GM12878 (cell line): Measurements from ENCODE around the gene ESPL1. TPM values are rescaled to one million over a fixed set of nuclear protein-coding genes. Genes with fewer than 3 reads are reported as not detected.

Source experiments
- ATAC-seq: fragments of 200-7000 bp; cut with Tn5 transposase; 3 replicates; pipeline ENCODE4 v1.9.1; 2020; ENCODE audit warnings: mild to moderate bottlenecking, moderate library complexity
- BruUV-seq: library from RNA; stranded (reverse); fragments of 400-500 nt; replicated peaks from 2 replicates; lab custom pipeline; 2021; lab: Mats Ljungman, UMichigan
- CTCF ChIA-PET: fragments of 300-600 bp; sonication (Branson Sonifier 250); formaldehyde crosslinking; extraction: SDS; loops from one replicate; lab custom pipeline; 2021; ENCODE audit warnings: inconsistent platforms; lab: Yijun Ruan, JAX
- POLR2A ChIA-PET: fragments of 350-600 bp; formaldehyde crosslinking; extraction: SDS; loops from one replicate; lab custom pipeline; 2021; ENCODE audit warnings: inconsistent platforms; lab: Charles Lee
- RAD21 ChIA-PET: fragments of 300-600 bp; sonication (Branson Sonifier 250); formaldehyde crosslinking; loops from one replicate; lab custom pipeline; 2023; ENCODE audit warnings: antibody characterized with exemption; ENCODE audit not compliant: unreplicated experiment; lab: Charles Lee
- SMC1A ChIA-PET: fragments of 300-600 bp; sonication (Branson Sonifier 250); formaldehyde crosslinking; loops from one replicate; lab custom pipeline; 2023; ENCODE audit not compliant: unreplicated experiment, uncharacterized antibody; lab: Charles Lee
- DNase-seq: peaks from one replicate; pipeline ENCODE4 v3.0.0-alpha.2; 2011; ENCODE audit warnings: low read depth, low spot score
- FAIRE-seq: peaks from 3 replicates; lab custom pipeline; 2011; peaks lifted over from hg19 to GRCh38; lab: Jason Lieb, UNC
- H2AFZ ChIP-seq: 2 replicates; pipeline ENCODE4 v1.6.0; 2011; ENCODE audit warnings: low read depth, low read length, control low read depth; ENCODE audit not compliant: control insufficient read depth
- H3K27ac ChIP-seq: 2 replicates; pipeline ENCODE4 v1.5.1; 2011; ENCODE audit warnings: control low read depth; ENCODE audit not compliant: control insufficient read depth, insufficient read depth
- H3K27me3 ChIP-seq, 2 experiments: replicated peaks in 1 of 2; 2 replicates each; pipeline versions ENCODE4 v1.6.0 to v1.6.1; 2011; ENCODE audit warnings: low read length in 1 of 2; ENCODE audit not compliant: control insufficient read depth in 2 of 2, insufficient read depth in 2 of 2
- H3K36me3 ChIP-seq, 2 experiments: 2 replicates each; pipeline ENCODE4 v1.5.1; 2011; ENCODE audit warnings: low read length in 1 of 2; ENCODE audit not compliant: control insufficient read depth in 2 of 2, insufficient read depth in 2 of 2
- H3K4me1 ChIP-seq: 2 replicates; pipeline ENCODE4 v1.6.1; 2011; ENCODE audit warnings: mild to moderate bottlenecking, low read length, moderate library complexity, mixed read lengths; ENCODE audit not compliant: control insufficient read depth, insufficient read depth
- H3K4me2 ChIP-seq: 2 replicates; pipeline ENCODE4 v1.6.0; 2011; ENCODE audit warnings: control low read depth; ENCODE audit not compliant: control insufficient read depth, insufficient read depth
- H3K4me3 ChIP-seq: fragments of 200-600 bp; sonication (generic); 2 replicates; pipeline ENCODE4 v1.5.1; 2016
- H3K79me2 ChIP-seq: 2 replicates; pipeline ENCODE4 v1.6.0; 2011; ENCODE audit warnings: low read length; ENCODE audit not compliant: control insufficient read depth, insufficient read depth
- H3K9ac ChIP-seq: 2 replicates; pipeline ENCODE4 v1.8.0; 2011; ENCODE audit warnings: low read length, control low read depth, mixed read lengths; ENCODE audit not compliant: control insufficient read depth, insufficient read depth
- H3K9me3 ChIP-seq: replicated peaks from 3 replicates; pipeline ENCODE4 v1.5.1; 2011; ENCODE audit warnings: mild to moderate bottlenecking, low read length; ENCODE audit not compliant: control insufficient read depth, insufficient read depth
- H4K20me1 ChIP-seq: 2 replicates; pipeline ENCODE4 v1.6.0; 2011; ENCODE audit not compliant: control insufficient read depth, insufficient read depth
- ATF2 ChIP-seq: IDR thresholded peaks from 2 replicates; pipeline ENCODE4 v1.6.1; 2012; ENCODE audit warnings: low read length, inconsistent platforms
- BACH1 ChIP-seq: fragments of 450-650 bp; IDR thresholded peaks from 2 replicates; pipeline ENCODE4 v1.6.1; 2017; ENCODE audit warnings: mild to moderate bottlenecking, borderline replicate concordance
- BCLAF1 ChIP-seq: fragments of 450-650 bp; IDR thresholded peaks from 2 replicates; pipeline ENCODE4 v1.6.1; 2017; ENCODE audit warnings: antibody characterized with exemption, mild to moderate bottlenecking, moderate library complexity
- CHD2 ChIP-seq: IDR thresholded peaks from 2 replicates; pipeline ENCODE4 v1.6.1; 2011; ENCODE audit warnings: low read depth, low read length, improper control_type of control experiment, borderline replicate concordance
- EP300 ChIP-seq, 2 experiments: fragments of 150-350 bp in 1 of 2; IDR thresholded peaks; 2 replicates each; pipeline ENCODE4 v1.6.1; 2011 to 2012; ENCODE audit warnings: low read depth in 2 of 2, low read length in 2 of 2, borderline replicate concordance in 1 of 2, improper control_type of control experiment in 1 of 2, inconsistent platforms in 1 of 2; ENCODE audit not compliant: control insufficient read depth in 1 of 2
- GATAD2B ChIP-seq: fragments of 450-650 bp; conservative IDR thresholded peaks from 2 replicates; pipeline ENCODE4 v1.6.1; 2017; ENCODE audit warnings: low read depth, mild to moderate bottlenecking, moderate library complexity
- RFX5 ChIP-seq: IDR thresholded peaks from 2 replicates; pipeline ENCODE4 v1.6.1; 2011; ENCODE audit warnings: low read depth, low read length, improper control_type of control experiment
- SRF ChIP-seq, 2 experiments: IDR thresholded peaks; 2 replicates each; pipeline ENCODE4 v1.6.1; 2011; ENCODE audit warnings: low read depth in 2 of 2, low read length in 2 of 2, mild to moderate bottlenecking in 1 of 2, moderate library complexity in 1 of 2
- ZNF384 ChIP-seq: IDR thresholded peaks from 2 replicates; pipeline ENCODE4 v1.6.1; 2012; ENCODE audit warnings: low read depth, mild to moderate bottlenecking, low read length, improper control_type of control experiment, borderline replicate concordance
- WGBS: methylation state at CpG from one replicate; pipeline ENCODE4 v1.1.6; 2016; ENCODE audit warnings: low lambda C conversion rate; ENCODE audit not compliant: insufficient replicate concordance, insufficient coverage; ENCODE audit errors: missing lambda C conversion rate; 5-methylcytosine and 5-hydroxymethylcytosine counted together
- in situ Hi-C: fragments of 300-500 bp; cut with MboI; formaldehyde crosslinking; loops from 9 replicates; pipeline ENCODE4 v1.14.3; 2018; ENCODE audit warnings: mixed read lengths
- intact Hi-C: fragments of 100-400 bp; cut with micrococcal nuclease; formaldehyde crosslinking; loops from one replicate; pipeline ENCODE4 v1.14.2; 2022; ENCODE audit not compliant: unreplicated experiment
- polyA plus RNA-seq, 11 experiments: library from polyadenylated mRNA; depleted of rRNA in 4 of 11; unstranded in 6 of 11; stranded (reverse) in 5 of 11; fragments of >200 nt; fragmentation: Nextera tagmentation in 4 of 11; fragmentation: Illumina TruSeq in 1 of 11; extraction: Ambion mirVana in 4 of 11; extraction: Trizol in 1 of 11; gene quantifications; 1 replicate in 1 of 11; 2 replicates in 10 of 11; pipeline versions ENCODE4 v1.2.1 to v1.2.3, GENCODE V29; 2011 to 2016; ENCODE audit warnings: inconsistent platforms in 2 of 11, missing spikeins in 2 of 11, low read depth in 1 of 11
- total RNA-seq, 4 experiments: library from RNA; depleted of rRNA in 3 of 4; stranded (reverse); fragments of >200 nt in 3 of 4; fragmentation: Illumina TruSeq in 1 of 4; extraction: Trizol in 1 of 4; gene quantifications; 2 replicates each; pipeline versions ENCODE4 v1.2.1 to v1.2.3, GENCODE V29; 2013 to 2021

ESPL1 gene
- total and polyA plus RNA-seq, 10 of the 15 experiments (the other 5 are each of a cell fraction or from before 2014, with no cell fraction given): 2.1 to 61.9 (median 21.2) TPM

GRCh38 chr12:53276511-53276910 is 8.4 kb downstream of the ESPL1 start:
- WGBS: 96% methylated on average over 11 of the region's 11 CpGs
- no peak for DNase-seq
- POLR2A ChIA-PET: no interaction called here
- BruUV-seq: TSS peak; percentile 47
- no peak overlapping the region for H2AFZ ChIP-seq
- no peak overlapping the region for H3K4me2 ChIP-seq
- H4K20me1 ChIP-seq: no peaks in the 10 kb centered on the region
- no peak overlapping the region for H3K4me3 ChIP-seq
- no peaks in the 10 kb centered on the region for H3K9me3 ChIP-seq
- CTCF ChIA-PET: no interaction called here
- no peaks in the 10 kb centered on the region for H3K27me3 ChIP-seq
- no peak overlapping the region for H3K9ac ChIP-seq
- intact Hi-C loops (no loop called here), in situ Hi-C loops (no loop called here)
- ATAC-seq: no peak
- no peak for FAIRE-seq
- H3K79me2 ChIP-seq: no peaks in the 10 kb centered on the region
- no peak overlapping the region for H3K27ac ChIP-seq
- SMC1A ChIA-PET: interaction anchor here (0.7 kb wide), 1 partner anchor 37 kb away, joined by 3 read pairs; no protein-coding TSS in a partner anchor
- TF ChIP-seq GATAD2B: no peak
- TF ChIP-seq RFX5: no peak
- no peak for TF ChIP-seq CHD2
- no peak for TF ChIP-seq SRF (IDR thresholded peaks at IDR 0.05; ENCODE audit: low read depth in 2 of 2, low read length in 2 of 2)
- TF ChIP-seq ATF2: no peak
- TF ChIP-seq EP300 (IDR thresholded peaks at IDR 0.05; ENCODE audit: borderline replicate concordance in 1 of 2, control insufficient read depth in 1 of 2, low read depth in 2 of 2, low read length in 2 of 2): no peak
- no peak for TF ChIP-seq ZNF384
- no peak for TF ChIP-seq BACH1
- TF ChIP-seq BCLAF1: no peak
- RAD21 ChIA-PET: no interaction called here
- H3K4me1 ChIP-seq: no peaks in the 10 kb centered on the region
- peaks cover 10 to 18% of the 10 kb centered on the region in 2 experiments for H3K36me3 ChIP-seq
